H4 (cell line): ENCODE results near the gene EMCN. TPM values are rescaled to one million over a fixed set of nuclear protein-coding genes. Genes with fewer than 3 reads are reported as not detected.
"Not testable (repeated sequence)": the region's sequence is repeated elsewhere in the genome, so short reads cannot be mapped to it uniquely, and the experiment has no call there.

Source experiments
- DNase-seq: peaks from one replicate; pipeline ENCODE4 v3.0.0-alpha.2; 2015; ENCODE audit warnings: low spot score
- total RNA-seq: library from RNA; depleted of rRNA; stranded (reverse); fragments of >200 nt; shearing (Covaris generic); gene quantifications from 2 replicates; pipeline ENCODE4 v1.2.3, GENCODE V29; 2014; rRNA removed

EMCN gene, protein sequence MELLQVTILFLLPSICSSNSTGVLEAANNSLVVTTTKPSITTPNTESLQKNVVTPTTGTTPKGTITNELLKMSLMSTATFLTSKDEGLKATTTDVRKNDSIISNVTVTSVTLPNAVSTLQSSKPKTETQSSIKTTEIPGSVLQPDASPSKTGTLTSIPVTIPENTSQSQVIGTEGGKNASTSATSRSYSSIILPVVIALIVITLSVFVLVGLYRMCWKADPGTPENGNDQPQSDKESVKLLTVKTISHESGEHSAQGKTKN
- not detected in 2 replicates for total RNA-seq

DNA sequence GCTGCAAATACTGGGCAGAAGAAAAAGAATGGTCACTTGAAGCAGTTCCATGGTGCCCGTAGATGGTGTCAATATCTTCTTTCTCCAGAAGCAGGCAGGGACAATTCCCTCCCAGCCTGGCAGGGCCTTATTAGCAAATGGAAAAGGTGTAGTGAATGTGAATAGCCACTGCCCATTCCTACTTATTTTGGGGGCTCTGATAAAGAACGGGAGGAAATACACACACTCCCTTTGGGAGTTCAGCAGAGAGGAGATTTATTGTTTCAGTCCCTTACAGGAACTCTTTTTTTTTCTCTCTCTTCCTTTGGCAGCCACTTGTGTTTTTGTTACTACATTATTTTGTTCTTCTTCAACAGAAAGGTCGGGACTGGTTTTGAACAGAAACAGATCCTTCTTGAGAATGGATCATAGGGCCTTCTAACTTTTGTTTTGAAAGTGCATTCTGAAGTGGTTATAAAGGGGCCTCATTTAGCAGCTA lies at the start of gene EMCN:
EMCN (minus strand) TSS at position 159 of the 478 bp plus-strand sequence; CDS start at position 51, 108 bp downstream.
- no peak for DNase-seq

DNA sequence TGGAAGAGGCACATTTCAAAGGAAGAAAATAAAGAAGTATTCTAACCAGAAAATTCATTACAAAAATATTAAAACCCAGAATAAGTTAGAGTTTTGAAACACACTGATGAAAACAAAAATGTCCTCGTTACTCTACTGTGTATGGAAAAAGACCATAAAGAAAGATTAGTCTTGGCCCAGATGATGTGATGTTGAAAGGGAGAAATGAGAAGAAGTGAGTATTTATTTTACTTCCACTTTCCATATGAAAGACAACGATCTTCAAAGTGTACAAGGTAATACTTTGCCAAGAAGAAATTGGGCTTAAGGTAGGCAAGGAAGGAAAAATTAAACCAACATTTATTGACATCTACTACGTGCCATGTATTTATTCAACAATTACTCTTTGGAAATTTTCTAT lies 48.6 kb upstream of the EMCN start:
- no peak for DNase-seq

DNA sequence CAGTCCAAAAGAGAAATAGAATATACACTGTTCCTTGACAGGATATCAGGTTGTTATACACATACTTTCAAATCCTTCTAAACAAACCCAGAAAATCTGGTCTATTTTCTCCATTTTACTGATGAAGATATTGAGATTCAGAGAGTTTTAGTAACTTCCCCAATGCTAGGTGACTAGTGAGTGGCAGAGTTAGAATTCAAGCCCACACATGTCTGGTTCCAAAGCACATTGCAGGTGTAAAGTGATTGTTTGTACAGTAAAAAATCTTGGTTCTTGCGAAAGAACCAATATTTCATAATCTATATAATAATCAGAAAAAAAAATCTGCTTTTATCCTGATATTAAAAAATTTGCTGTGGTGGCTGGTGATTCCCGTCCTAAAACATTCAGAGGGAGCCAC lies 39.5 kb upstream of the EMCN start:
- no peak for DNase-seq

DNA sequence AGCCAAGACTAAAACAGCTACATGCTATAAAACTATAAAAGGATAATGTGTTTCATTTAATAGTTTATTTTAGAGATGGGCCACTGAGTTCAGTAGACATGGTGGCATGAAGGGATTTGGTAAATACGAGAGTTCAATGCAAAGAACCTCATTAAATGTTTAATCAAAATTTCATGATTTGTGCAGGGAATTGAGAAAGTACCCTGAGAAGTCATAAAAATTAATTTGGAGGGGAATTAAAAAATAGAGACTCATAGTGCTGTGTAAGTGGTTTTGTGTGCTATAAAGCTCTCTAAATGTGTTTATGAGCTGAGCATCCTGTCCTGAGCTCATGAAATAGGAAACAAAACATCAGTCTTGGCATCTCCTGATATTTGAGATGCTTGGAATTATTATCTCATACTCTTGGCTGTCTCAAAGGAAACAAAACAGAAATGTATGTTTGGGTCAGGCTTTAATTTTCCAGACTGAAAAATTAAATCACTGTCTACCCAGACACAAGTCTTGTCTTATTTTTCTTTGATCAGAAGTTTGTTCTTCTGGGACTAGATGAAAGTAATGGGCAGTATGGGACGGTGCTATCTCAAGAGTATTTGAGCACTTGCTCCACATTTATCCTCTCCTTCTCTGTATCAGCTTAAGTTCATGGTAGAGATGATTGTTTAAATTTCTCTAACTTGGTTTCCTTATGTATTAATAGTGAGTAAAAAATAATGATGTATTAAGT lies 38.0 kb upstream of the EMCN start:
- no peak for DNase-seq

DNA sequence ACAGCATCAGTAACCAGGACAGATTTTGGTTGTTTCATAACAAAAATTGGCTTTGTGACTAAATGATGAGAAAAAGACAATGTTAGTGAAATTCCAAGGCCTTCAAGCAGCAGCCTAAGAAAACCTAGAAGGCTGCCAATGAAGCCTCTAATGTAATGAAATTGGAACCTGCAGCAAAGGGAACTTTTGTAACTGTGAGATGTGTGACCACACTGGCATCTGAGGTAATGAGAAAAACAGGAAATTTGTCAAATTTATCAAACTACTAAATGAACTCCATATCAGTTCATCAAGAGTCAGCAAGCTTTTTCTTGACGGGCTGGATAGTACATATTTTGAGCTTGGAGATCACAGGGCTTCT lies 30.4 kb upstream of the EMCN start:
- DNase-seq, result no peak

DNA sequence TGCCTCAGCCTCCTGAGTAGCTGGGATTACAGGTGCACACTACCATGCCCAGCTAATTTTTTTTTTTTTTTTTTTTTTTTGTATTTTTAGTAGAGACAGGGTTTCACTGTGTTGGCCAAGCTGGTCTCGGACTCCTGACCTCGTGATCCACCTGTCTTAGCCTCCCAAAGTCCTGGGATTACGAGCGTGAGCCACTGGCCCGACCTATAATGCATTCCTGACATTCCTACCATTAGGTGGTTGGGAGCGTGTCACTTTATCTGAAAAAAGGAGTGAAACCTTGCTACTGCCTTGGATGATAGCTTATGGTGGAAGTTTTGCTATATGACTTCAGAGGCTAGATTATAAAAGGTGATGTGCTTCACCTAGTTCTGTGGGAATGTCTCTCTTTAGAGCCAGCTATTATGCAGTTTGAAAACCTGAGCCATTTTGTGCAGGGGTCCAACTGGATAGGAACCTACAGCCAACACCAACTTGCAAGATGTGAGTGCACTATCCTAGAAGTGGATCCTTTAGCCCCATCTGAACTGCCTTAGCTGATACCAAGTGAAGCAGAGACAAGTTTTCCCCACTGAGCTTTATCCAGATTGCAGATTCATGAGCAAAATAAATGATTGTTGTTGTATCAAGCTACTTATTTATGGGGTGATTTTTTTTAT lies 29.8 kb upstream of the EMCN start:
- no peak for DNase-seq

DNA sequence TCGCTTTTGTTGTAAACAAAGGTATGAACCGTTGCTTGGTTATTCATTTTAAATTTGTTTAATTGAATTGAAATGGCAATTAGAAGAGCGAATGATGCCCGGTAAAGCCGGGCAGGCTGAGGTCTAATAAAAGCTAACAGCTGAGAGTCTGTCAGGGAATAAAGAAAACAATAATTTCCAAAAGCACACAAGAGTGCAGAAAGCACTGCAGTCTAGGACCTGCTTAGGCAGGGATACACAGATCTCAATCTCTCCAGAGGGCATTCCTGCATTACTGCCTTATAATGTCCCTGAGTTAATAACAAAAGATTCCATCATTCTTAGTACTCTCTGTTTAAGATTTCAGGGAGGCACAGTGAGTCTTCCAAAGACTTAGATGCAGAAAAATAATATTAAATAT lies 27.6 kb upstream of the EMCN start:
- no peak for DNase-seq

DNA sequence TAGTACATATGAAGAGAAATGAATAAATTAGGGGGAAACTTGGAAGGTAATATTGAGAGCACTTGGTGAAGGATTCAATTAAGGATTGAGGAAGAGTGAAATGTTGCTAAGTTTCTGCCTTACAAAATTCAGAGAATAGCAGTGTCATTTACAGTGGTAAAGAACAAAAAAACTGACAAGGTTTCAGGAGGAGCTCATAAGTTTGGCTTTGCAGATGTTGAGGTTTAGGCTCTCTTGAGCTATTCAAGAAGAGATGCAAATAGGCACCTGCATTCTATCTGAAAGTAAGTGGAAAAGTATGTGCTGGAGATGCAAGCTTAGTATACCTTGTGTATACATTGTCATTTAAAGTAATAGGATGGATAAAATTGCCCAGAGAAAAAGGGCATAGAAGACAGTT lies 22.3 kb upstream of the EMCN start:
- DNase-seq, result no peak

DNA sequence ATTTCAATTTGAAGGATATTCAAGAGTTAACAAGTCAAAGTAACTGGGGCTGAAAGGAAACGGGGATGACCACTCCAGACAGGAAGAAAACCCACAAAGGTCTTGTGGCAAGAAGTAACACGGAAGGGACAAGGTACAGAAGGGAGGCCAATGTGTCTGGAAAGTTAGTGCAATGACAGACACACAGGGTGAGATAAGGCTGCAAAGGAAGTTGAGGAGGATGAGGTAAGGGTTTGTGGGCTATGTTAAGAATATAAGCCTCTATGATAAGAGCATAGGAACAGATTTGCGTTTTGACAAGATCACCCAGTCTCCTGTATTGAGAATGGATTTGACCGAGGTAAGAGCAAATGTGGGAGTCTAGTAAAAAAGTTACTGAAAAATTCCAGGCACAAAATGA lies 21.9 kb upstream of the EMCN start:
- no peak for DNase-seq

DNA sequence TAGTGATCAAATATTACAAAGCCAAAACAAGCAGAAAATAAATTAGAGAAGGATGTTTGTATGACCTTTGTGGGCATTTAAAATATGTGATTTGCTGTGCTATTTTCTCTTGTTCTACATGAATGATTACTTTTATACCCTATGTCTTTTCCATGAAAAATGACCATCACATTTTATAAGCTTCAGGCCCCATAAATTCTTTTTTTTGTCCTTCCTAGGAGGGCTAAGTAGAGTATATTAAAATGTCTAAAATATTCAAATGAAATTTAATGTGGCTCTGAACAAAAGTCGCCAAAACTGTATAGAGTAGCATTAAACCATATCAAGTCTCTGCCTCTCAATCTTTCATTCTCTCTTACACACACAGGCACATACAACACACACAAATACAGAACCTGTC lies 15.9 kb upstream of the EMCN start:
- DNase-seq, result no peak

DNA sequence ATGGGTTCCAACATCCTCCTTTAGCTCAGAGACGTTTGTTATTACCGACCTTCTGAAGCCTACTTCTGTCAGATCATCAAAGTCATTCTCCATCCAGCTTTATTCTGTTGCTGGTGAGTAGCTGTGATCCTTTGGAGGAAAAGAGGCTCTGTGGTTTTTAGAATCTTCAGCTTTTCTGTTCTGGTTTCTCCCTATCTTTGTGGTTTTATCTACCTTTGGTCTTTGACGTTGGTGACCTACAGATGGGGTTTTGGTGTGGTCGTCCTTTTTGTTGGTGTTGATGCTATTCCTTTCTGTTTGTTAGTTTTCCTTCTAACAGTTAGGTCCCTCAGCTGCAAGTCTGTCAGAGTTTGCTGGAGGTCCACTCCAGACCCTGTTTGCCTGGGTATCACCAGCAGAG lies 12.3 kb upstream of the EMCN start:
- not testable (repeated sequence) for DNase-seq

DNA sequence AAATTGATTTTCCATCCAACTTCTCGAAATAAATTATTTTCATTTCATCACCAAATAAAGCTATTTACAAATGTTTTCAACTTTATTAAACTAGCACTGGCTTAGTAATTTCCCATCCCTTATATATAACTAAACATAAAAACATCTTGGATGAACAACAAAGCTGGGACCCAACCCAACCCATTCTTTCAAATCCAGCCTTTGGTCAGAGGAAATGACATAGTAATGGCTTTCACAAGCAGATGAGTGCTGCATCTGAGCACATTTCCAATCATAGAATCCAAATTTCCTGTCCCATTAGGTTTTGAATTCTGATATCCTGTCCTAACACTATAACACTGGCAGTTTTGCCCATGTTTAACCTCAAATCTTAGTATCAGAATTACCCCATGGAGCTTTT lies 7.9 kb upstream of the EMCN start:
- DNase-seq, result no peak

DNA sequence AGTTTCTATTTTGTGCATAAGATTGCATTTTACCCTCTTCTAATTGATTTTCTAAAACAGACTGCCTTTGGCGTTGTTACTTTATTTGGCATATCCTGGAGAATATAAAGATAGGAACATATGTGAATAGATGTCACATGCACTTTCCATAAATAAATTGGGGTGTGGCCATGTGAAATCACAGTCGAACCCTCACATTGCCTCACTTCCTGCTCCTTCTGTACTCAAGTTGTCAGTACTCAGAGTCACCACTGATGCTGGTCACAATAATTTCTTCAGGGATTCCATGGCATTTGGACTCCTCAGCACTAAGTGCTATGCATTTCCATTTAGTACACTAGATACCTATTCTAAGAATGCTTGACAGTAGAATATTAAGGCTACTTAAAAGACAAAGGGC lies 1.4 kb upstream of the EMCN start:
- no peak for DNase-seq

DNA sequence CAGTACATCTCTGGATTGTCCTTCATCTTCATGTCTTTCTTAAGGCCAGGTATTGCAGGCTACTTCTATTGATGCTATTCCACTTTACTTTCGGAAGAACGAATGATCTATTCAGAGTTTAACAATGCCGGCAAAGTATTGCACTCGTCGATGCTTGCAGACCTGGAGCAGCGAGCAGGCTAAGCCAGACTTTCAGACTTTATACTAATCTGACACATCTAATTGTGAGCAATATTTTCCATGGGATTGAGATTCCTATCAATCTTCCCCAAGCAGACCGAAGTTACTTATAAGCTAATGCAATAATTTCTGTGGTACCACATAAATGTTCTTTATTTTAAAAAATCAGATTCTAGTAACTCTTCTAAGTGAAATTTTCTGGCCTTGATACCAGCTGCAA lies 1.6 kb downstream of the EMCN start:
- DNase-seq, result no peak

DNA sequence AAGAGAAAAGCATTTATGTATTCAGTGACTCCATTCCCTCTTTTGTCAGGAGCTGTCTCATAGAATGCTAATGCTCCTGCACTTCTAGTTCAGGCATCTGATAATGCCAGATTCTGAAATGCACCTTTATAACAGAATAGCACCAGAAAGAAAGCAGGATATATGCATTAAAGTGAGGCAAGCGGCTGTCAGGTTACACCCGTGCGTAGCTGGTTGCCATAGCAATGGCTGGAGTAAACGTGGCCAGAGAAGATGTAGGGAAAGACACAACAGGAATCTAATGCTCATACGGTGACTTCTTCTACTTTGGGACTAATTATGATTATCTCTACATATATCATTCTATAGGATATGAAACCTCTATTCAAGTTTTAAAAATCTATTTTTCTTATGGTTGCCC lies 5.9 kb downstream of the EMCN start:
- DNase-seq, result no peak

DNA sequence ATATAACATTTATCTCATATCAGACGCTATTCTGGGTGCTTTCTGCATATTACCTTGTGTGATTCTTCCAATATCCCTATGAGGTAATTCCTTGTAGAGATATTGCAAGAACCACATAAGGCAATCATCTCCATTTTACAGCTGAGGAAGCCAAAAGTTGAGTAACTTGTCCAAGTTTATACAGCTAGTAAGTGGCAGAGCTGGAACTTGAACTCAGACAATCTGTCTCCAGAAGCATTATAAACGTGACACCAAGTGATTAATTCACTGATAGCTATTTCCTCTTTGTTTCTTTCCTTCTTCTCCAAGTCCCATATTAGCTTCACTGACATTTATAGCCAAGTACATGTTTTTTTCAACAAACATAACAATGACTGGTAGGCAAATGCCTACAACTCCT lies 7.3 kb downstream of the EMCN start:
- no peak for DNase-seq

DNA sequence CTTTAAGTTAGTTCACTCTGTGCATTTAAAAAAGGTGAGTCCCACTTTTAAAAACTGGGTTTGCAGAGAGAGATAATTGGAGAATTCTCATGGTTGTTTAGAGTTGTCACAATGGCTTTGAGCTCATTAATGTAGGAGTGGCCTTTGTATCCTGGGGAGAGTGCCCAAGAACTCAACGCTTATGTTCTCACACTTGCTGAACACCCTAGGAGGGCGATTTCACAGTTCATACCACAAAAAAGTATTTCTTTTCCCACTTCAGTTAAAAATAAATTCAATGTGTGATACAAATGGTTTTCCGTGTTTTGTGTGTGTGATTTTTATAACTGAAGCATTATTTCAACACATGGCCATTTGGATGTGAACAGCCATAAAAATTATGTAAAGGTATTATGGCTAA lies 8.4 kb downstream of the EMCN start:
- DNase-seq, result no peak

DNA sequence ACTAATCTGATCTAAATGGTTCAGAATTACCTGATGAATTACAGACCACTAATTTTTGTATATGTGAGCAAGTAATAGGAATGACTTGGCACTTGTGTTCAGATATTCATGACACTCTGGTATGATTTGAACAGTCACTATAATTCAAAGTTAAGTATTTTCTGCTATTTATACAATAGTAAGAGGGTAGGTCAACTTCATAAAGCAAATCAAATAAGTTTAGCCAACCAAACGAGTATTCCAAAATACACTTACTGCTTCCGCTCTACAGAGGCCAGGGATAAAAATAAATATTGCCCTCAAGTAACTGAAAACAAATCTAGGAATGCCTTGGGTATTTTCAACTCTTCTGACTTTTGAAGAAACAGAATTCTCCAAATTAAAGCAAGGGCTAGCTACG lies 9.1 kb downstream of the EMCN start:
- no peak for DNase-seq

DNA sequence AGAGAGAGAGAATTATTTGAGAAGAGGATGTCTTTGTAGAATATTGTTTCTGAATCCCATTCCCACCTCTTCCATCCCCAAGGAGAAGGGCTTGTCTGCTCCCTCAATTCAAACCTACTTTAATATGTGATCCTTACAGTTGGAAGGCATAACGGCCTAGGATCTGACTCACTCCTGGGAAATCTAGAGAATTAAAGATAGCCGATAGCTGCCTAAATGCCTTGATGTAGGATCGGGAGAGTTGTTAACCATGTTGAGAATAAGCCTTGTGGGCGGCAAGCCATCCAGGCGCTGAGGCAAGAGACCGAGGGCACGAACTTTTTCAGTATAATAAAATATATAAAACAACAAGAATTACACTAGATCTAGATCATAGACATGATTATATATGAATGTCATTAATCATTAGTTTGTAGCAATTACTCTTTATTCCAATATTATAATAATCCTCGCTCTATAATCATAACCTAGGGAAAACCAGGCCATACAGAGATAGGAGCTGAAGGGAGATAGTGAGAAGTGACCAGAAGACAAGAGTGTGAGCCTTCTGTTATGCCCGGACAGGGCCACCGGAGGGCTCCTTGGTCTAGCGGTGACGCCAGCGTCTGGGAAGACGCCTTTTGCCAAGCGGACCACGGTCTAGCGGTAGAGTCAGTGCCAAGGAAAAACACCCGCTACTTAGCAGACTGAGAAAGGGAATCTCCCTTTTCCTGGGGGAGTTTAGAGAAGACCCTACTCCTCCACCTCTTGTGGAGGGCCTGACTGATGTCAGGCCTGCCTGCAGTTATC lies 13.5 kb downstream of the EMCN start:
- no peak for DNase-seq

DNA sequence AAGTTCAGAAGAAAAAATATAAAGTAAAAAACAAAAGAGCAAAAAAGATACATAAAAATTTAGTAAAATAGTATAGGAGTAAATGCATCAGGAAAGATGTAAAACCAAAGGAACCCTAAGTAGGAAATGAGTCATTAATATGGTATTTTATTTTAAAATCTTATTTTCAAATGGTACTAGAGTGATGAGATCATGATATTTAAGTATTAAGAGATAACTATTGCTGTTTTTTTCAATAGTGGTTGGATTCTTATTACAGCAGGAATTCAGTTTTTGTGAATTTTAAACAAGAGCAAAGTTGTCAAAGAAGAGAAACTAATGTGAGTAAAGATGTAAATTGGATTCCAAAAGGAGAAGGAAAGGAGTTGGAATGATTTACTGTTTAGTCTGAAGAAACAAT lies 20.0 kb downstream of the EMCN start:
- DNase-seq, result no peak

DNA sequence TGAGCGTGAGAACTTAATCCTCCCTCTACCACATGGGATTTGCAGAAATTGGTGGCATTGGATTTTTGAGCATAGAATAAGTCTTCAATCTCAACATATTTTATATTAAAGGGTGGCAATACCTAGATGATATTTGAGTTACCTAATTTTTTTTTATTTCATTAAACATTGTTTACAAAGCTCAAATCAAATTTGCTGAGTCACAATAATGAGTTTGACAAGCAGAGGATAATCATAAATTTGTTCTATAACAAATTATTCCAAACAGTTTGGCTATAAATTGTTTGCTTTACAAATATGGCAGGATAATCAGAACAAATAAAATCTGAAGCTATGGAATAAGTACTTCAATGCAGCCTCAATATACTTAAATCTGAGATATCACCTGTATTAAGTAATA lies 22.7 kb downstream of the EMCN start:
- no peak for DNase-seq

DNA sequence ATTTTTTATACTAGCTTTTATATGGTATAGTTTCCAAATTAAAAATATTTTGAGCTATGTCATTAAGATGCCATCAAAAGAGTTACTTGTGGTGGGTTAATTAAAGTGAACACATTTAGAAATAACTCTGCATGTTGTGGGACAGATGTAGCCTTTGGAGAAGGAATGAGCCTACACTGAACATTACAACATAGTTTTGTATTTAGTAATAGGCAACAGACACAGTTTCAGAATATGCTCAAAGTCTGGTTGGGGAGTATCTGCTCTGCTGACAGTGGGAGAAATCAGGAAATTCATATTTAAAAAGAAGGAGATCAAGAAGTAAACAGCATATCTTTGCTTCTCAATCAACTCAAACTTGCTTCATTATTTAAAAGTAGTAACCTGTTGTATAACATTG lies 23.7 kb downstream of the EMCN start:
- DNase-seq, result no peak
